COLO668 (cell line): ENCODE measurements around the gene LENG1.
"Not testable (repeated sequence)": the region's sequence is repeated elsewhere in the genome, so short reads cannot be mapped to it uniquely, and the experiment has no call there.

Source experiments
- DNase-seq: peaks from one replicate; lab custom pipeline; 2025; ENCODE audit not compliant: unreplicated experiment; lab: John Stamatoyannopoulos, UW

Gene LENG1

GRCh38 chr19:54159352-54160181 is at the start of gene LENG1:
Gene LENG1 (minus strand): TSS chr19:54159721. CDS start chr19:54159695, 26 bp downstream.
- peak; percentile 99 for DNase-seq

- peak; percentile 23 for DNase-seq
Measured at GRCh38 chr19:54208784-54209057, 49.2 kb upstream of the LENG1 start.

- no peak for DNase-seq
Measured at GRCh38 chr19:54207983-54208783, 48.7 kb upstream of the LENG1 start.

- no peak for DNase-seq
Measured at GRCh38 chr19:54207676-54207982, 48.1 kb upstream of the LENG1 start.

- not testable (repeated sequence) for DNase-seq
Measured at GRCh38 chr19:54207193-54207592, 47.7 kb upstream of the LENG1 start.

- no peak for DNase-seq
Measured at GRCh38 chr19:54206831-54207177, 47.3 kb upstream of the LENG1 start.

- DNase-seq: no peak
Measured at GRCh38 chr19:54206030-54206830, 46.7 kb upstream of the LENG1 start.

- DNase-seq: no peak
Measured at GRCh38 chr19:54204767-54205468, 45.4 kb upstream of the LENG1 start.

- no peak for DNase-seq
Measured at GRCh38 chr19:54203151-54203611, 43.7 kb upstream of the LENG1 start.

GRCh38 chr19:54201980-54202379 is 42.5 kb upstream of the LENG1 start:
- DNase-seq: no peak

- DNase-seq: no peak
Measured at GRCh38 chr19:54201172-54201701, 41.7 kb upstream of the LENG1 start.

- no peak for DNase-seq
Measured at GRCh38 chr19:54199401-54199800, 39.9 kb upstream of the LENG1 start.

- DNase-seq: no peak
Measured at GRCh38 chr19:54197121-54197520, 37.6 kb upstream of the LENG1 start.

- no peak for DNase-seq
Measured at GRCh38 chr19:54196536-54196935, 37.0 kb upstream of the LENG1 start.

- DNase-seq: not testable (repeated sequence)
Measured at GRCh38 chr19:54194463-54194862, 34.9 kb upstream of the LENG1 start.

- DNase-seq: no peak
Measured at GRCh38 chr19:54193011-54193410, 33.5 kb upstream of the LENG1 start.

- peak; percentile 25 for DNase-seq
Measured at GRCh38 chr19:54191811-54192453, 32.4 kb upstream of the LENG1 start.

- DNase-seq: peak; percentile 91
Measured at GRCh38 chr19:54191011-54191810, 31.7 kb upstream of the LENG1 start, which contains the start of gene TSEN34. Gene TSEN34 (plus strand): TSS chr19:54191308. CDS start chr19:54191365, 57 bp downstream.

- peak; percentile 98 for DNase-seq
Measured at GRCh38 chr19:54190503-54191010, 31.0 kb upstream of the LENG1 start.
